DOHH2 (cell line): Measurements from ENCODE around the gene SAMD5.

Experiments used
- H3F3A ChIP-seq: fragments of 200-600 bp; sonication (generic), shearing (Covaris generic); 2 replicates; pipeline ENCODE4 v1.6.0; 2016; ENCODE audit warnings: antibody characterized with exemption, mild to moderate bottlenecking; ENCODE audit not compliant: control insufficient read depth, insufficient read depth
- H3K27ac ChIP-seq: fragments of 200-600 bp; sonication (generic); 2 replicates; pipeline ENCODE4 v1.5.1; 2014; ENCODE audit warnings: low read depth, mild to moderate bottlenecking, low read length, moderate library complexity
- H3K27me3 ChIP-seq: fragments of 200-600 bp; sonication (generic); 2 replicates; pipeline ENCODE4 v1.6.1; 2014; ENCODE audit warnings: mild to moderate bottlenecking, low read length, mixed read lengths; ENCODE audit not compliant: control insufficient read depth
- H3K36me3 ChIP-seq: fragments of 200-600 bp; sonication (generic); 2 replicates; pipeline ENCODE4 v1.6.1; 2014; ENCODE audit warnings: mild to moderate bottlenecking, low read length, moderate library complexity, mixed read lengths; ENCODE audit not compliant: control insufficient read depth
- H3K4me1 ChIP-seq: fragments of 200-600 bp; sonication (generic); 2 replicates; pipeline ENCODE4 v1.6.1; 2014; ENCODE audit warnings: mild to moderate bottlenecking, low read length, mixed read lengths; ENCODE audit not compliant: control insufficient read depth
- H3K4me2 ChIP-seq: fragments of 200-600 bp; sonication (generic); 2 replicates; pipeline ENCODE4 v1.6.0; 2014; ENCODE audit warnings: mild to moderate bottlenecking, low read length, moderate library complexity
- H3K4me3 ChIP-seq: fragments of 200-600 bp; sonication (generic); 2 replicates; pipeline ENCODE4 v1.5.1; 2014; ENCODE audit warnings: mild to moderate bottlenecking, low read length, mixed read lengths
- H3K79me2 ChIP-seq: fragments of 200-600 bp; sonication (generic); 2 replicates; pipeline ENCODE4 v1.6.1; 2014; ENCODE audit warnings: mild to moderate bottlenecking, low read length, mixed read lengths; ENCODE audit not compliant: control insufficient read depth
- H3K9me2 ChIP-seq: fragments of 200-600 bp; sonication (generic); replicated peaks from 2 replicates; pipeline ENCODE4 v1.6.1; 2014; ENCODE audit warnings: mild to moderate bottlenecking, low read length, mixed read lengths; ENCODE audit not compliant: control insufficient read depth
- H3K9me3 ChIP-seq: fragments of 200-600 bp; sonication (generic); 2 replicates; pipeline ENCODE4 v1.6.1; 2014; ENCODE audit warnings: antibody characterized with exemption, low read length, mixed read lengths; ENCODE audit not compliant: control insufficient read depth, insufficient read depth
- H4K20me1 ChIP-seq: fragments of 200-600 bp; sonication (generic); 2 replicates; pipeline ENCODE4 v1.6.0; 2014; ENCODE audit warnings: low read depth, mild to moderate bottlenecking, antibody characterized with exemption, low read length, moderate library complexity; ENCODE audit not compliant: control insufficient read depth, insufficient read depth
- CTCF ChIP-seq: fragments of 200-600 bp; sonication (generic); IDR thresholded peaks from one replicate; pipeline ENCODE4 v1.5.1; 2014; ENCODE audit warnings: antibody characterized with exemption, mild to moderate bottlenecking, low read depth, low read length; ENCODE audit not compliant: poor library complexity, severe bottlenecking
- EZH2phosphoT487 ChIP-seq: fragments of 200-600 bp; sonication (generic); IDR thresholded peaks from 2 replicates; pipeline ENCODE4 v1.6.1; 2017; ENCODE audit warnings: borderline replicate concordance, mild to moderate bottlenecking, antibody characterized with exemption, low read length, moderate library complexity, mixed read lengths

Gene SAMD5

DNA sequence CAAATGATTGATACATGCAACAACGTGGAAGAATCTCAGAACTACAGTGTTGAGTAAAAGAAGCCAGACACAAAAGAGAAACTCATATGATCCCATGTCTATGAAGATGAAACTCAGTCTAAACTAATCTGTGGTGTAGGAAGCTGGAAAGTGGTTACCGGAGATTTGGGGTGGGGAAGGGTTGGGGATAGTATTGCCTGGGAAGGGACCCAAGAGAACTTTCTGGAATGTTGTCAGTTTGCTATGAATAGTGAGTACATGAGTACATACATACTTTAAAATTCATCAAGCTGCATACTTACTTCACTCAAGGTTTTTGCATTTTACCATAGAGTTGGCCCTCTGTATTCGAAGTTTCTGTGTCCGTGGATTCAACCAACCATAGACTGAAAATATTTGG is 106.0 kb downstream of the SAMD5 start:
- no peaks in the 10 kb centered on the region for H3F3A ChIP-seq
- no peak overlapping the region for H3K27ac ChIP-seq
- no peaks in the 10 kb centered on the region for H3K9me3 ChIP-seq
- H3K4me1 ChIP-seq, result no peaks in the 10 kb centered on the region
- H3K4me3 ChIP-seq, result no peak overlapping the region
- H3K27me3 ChIP-seq, result no peaks in the 10 kb centered on the region
- no peak for TF ChIP-seq EZH2phosphoT487
- TF ChIP-seq CTCF, result no peak
- no peak overlapping the region for H3K4me2 ChIP-seq
- H3K9me2 ChIP-seq, result no peaks in the 10 kb centered on the region
- H3K36me3 ChIP-seq, result no peaks in the 10 kb centered on the region
- no peaks in the 10 kb centered on the region for H4K20me1 ChIP-seq
- no peaks in the 10 kb centered on the region for H3K79me2 ChIP-seq

DNA sequence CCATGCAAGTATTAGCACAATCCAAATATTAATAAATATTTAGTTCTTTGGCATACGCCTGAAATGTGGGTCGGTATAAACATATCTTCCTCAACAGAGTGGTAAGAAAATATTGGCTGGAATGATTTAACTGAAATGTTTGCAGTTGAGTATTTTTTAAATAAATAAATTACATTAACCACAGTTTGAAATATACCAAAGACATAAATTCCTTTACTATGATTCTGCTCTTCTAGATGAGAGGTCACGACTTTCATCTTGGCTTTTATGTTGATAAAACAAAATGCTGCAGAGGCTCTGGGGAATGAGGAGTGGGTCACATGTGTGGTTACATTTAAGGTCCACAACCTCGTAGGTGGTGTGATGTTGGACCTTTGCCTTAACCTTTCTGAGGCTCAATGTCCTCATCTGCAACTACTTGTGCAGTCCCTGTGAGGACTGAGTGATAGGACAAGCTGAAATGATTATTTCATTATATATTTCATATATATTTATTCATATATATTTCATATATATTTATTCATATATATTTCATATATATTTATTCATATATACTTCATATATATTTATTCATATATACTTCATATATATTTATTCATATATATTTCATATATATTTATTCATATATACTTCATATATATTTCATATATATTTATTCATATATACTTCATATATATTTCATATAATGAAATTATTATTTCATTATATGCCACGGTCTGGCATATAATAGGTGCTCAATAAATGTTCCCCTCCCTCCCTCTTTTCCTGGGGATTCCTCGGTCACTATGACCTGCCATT is 107.4 kb downstream of the SAMD5 start:
- Histone ChIP-seq H3K27ac (no peak overlapping the region), H3K9me3 (no peaks in the 10 kb centered on the region), H3K4me1 (no peaks in the 10 kb centered on the region), H3K36me3 (no peaks in the 10 kb centered on the region), H3K9me2 (no peaks in the 10 kb centered on the region), H3F3A (no peaks in the 10 kb centered on the region), H3K79me2 (no peaks in the 10 kb centered on the region), H3K4me2 (no peak overlapping the region), H3K27me3 (no peaks in the 10 kb centered on the region), H3K4me3 (no peak overlapping the region), H4K20me1 (no peaks in the 10 kb centered on the region)
- no peak for TF ChIP-seq CTCF
- TF ChIP-seq EZH2phosphoT487, result no peak

GRCh38 chr6:147617366-147617765 is 108.9 kb downstream of the SAMD5 start:
- no peaks in the 10 kb centered on the region for H3K9me2 ChIP-seq
- no peak overlapping the region for H3K4me2 ChIP-seq
- TF ChIP-seq CTCF, result no peak
- no peak for TF ChIP-seq EZH2phosphoT487

More at GRCh38 chr6:147617366-147617765, 108.9 kb downstream of the SAMD5 start:
- Histone ChIP-seq H3F3A (no peaks in the 10 kb centered on the region), H3K9me3 (no peaks in the 10 kb centered on the region), H3K27ac (no peak overlapping the region), H3K79me2 (no peaks in the 10 kb centered on the region), H3K4me1 (no peaks in the 10 kb centered on the region), H3K27me3 (no peaks in the 10 kb centered on the region), H4K20me1 (no peaks in the 10 kb centered on the region), H3K36me3 (no peaks in the 10 kb centered on the region), H3K4me3 (no peak overlapping the region)
